Vagina (tissue), 2 donors: Measurements from ENCODE around the gene DGKG. TPM values are rescaled to one million over a fixed set of nuclear protein-coding genes. Genes with fewer than 3 reads are reported as not detected.

Experiments used
- DNase-seq, 2 donors: peaks; one replicate each; pipeline ENCODE4 v3.0.0-alpha.2; 2017; ENCODE audit errors: extremely low spot score in 2 of 2
- H3K27ac ChIP-seq: fragments of 200-600 bp; sonication (generic); one replicate; pipeline ENCODE4 v1.5.1; 2019
- H3K27me3 ChIP-seq: fragments of 200-600 bp; sonication (generic); one replicate; pipeline ENCODE4 v1.5.1; 2019
- H3K36me3 ChIP-seq, 2 donors: fragments of 200-600 bp; sonication (generic); one replicate each; pipeline ENCODE4 v1.5.1; 2017 to 2019
- H3K4me1 ChIP-seq: fragments of 200-600 bp; sonication (generic); one replicate; pipeline ENCODE4 v1.5.1; 2019
- H3K4me3 ChIP-seq, 2 donors: fragments of 200-600 bp; sonication (generic); 1 replicate in 1 of 2; 2 replicates in 1 of 2; pipeline ENCODE4 v1.5.1; 2016 to 2019
- H3K9me3 ChIP-seq: fragments of 200-600 bp; sonication (generic); one replicate; pipeline ENCODE4 v1.5.1; 2019
- CTCF ChIP-seq, 3 experiments: fragments of 450-650 bp in 2 of 3; fragments of 200-600 bp in 1 of 3; sonication (generic) in 1 of 3; IDR thresholded peaks; one replicate each; pipeline ENCODE4 v1.5.1; 2017 to 2019; ENCODE audit warnings: antibody characterized with exemption in 3 of 3, mild to moderate bottlenecking in 2 of 3, moderate library complexity in 2 of 3
- POLR2A ChIP-seq, 2 donors: fragments of 450-650 bp; IDR thresholded peaks; one replicate each; pipeline ENCODE4 v1.6.1; 2017; ENCODE audit warnings: antibody characterized with exemption in 2 of 2, mild to moderate bottlenecking in 2 of 2, moderate library complexity in 2 of 2
- POLR2AphosphoS5 ChIP-seq, 2 donors: sonication (generic); formaldehyde crosslinking; IDR thresholded peaks; one replicate each; pipeline ENCODE4 v1.9.0; 2017; ENCODE audit warnings: antibody characterized with exemption in 2 of 2, mild to moderate bottlenecking in 2 of 2, low read depth in 1 of 2; ENCODE audit not compliant: insufficient read depth in 1 of 2
- intact Hi-C: fragments of 100-400 bp; cut with DNase I; formaldehyde crosslinking; loops from one replicate; pipeline ENCODE4 v1.15.1; 2023
- total RNA-seq: library from RNA; depleted of rRNA; stranded (reverse); fragments of >200 nt; gene quantifications from one replicate; pipeline ENCODE4 v1.2.3, GENCODE V29; 2016

Gene DGKG
- total RNA-seq, 1 donor from 2014 or later: 2.5 TPM

- no peak overlapping the region for H3K27ac ChIP-seq
- DNase-seq: no peak
These were observed 4.2 kb upstream of the DGKG start for GRCh38 chr3:186366206-186366605.

GRCh38 chr3:186365202-186365974 is 3.4 kb upstream of the DGKG start:
- Histone ChIP-seq H3K4me3 (no peak overlapping the region), H3K36me3 (no peaks in the 10 kb centered on the region), H3K27me3 (peaks cover 8% of the 10 kb centered on the region), H3K27ac (no peak overlapping the region), H3K4me1 (peaks cover 9% of the 10 kb centered on the region), H3K9me3 (no peaks in the 10 kb centered on the region)
- intact Hi-C loops: loop anchor here (10.0 kb wide), 1 partner anchor 49 kb away; no protein-coding TSS in a partner anchor
- no peak for TF ChIP-seq POLR2AphosphoS5 (IDR thresholded peaks at IDR 0.05; ENCODE audit: insufficient read depth in 1 of 2, low read depth in 1 of 2)
- no peak for TF ChIP-seq CTCF (IDR thresholded peaks at IDR 0.05)
- no peak for TF ChIP-seq POLR2A (IDR thresholded peaks at IDR 0.05)
- no peak for DNase-seq

More at GRCh38 chr3:186366206-186366605, 4.2 kb upstream of the DGKG start:
- no peak overlapping the region for H3K4me3 ChIP-seq
- H3K36me3 ChIP-seq: no peaks in the 10 kb centered on the region
- H3K27me3 ChIP-seq: peaks cover 8% of the 10 kb centered on the region
- TF ChIP-seq CTCF (IDR thresholded peaks at IDR 0.05): no peak
- intact Hi-C loops: loop anchor here (10.0 kb wide), 1 partner anchor 49 kb away; no protein-coding TSS in a partner anchor
- H3K9me3 ChIP-seq: no peaks in the 10 kb centered on the region
- peaks cover 9% of the 10 kb centered on the region for H3K4me1 ChIP-seq

GRCh38 chr3:186362988-186363387 is 954 bp upstream of the DGKG start:
- Histone ChIP-seq H3K9me3 (no peaks in the 10 kb centered on the region), H3K27ac (no peak overlapping the region), H3K36me3 (no peaks in the 10 kb centered on the region), H3K4me1 (peaks cover 9% of the 10 kb centered on the region), H3K27me3 (peaks cover 8% of the 10 kb centered on the region), H3K4me3 (no peak overlapping the region)
- DNase-seq: peak in 1 of 2 donors; percentile 32
- intact Hi-C loops: loop anchor here (10.0 kb wide), 1 partner anchor 52 kb away; no protein-coding TSS in a partner anchor
- no peak for TF ChIP-seq POLR2AphosphoS5 (IDR thresholded peaks at IDR 0.05; ENCODE audit: insufficient read depth in 1 of 2, low read depth in 1 of 2)
- no peak for TF ChIP-seq POLR2A (IDR thresholded peaks at IDR 0.05)
- TF ChIP-seq CTCF (IDR thresholded peaks at IDR 0.05): no peak

GRCh38 chr3:186362537-186362842 is 456 bp upstream of the DGKG start:
- H3K27ac ChIP-seq: no peak overlapping the region
- H3K27me3 ChIP-seq: peaks cover 8% of the 10 kb centered on the region
- no peak for DNase-seq
- TF ChIP-seq CTCF (IDR thresholded peaks at IDR 0.05) (no peak), POLR2AphosphoS5 (IDR thresholded peaks at IDR 0.05; ENCODE audit: insufficient read depth in 1 of 2, low read depth in 1 of 2) (no peak), POLR2A (IDR thresholded peaks at IDR 0.05) (no peak)
- peak overlapping the region; percentile 40 to 43 for H3K4me3 ChIP-seq
- H3K36me3 ChIP-seq: no peaks in the 10 kb centered on the region
- intact Hi-C loops: loop anchor here (10.0 kb wide), 1 partner anchor 52 kb away; no protein-coding TSS in a partner anchor
- H3K9me3 ChIP-seq: no peaks in the 10 kb centered on the region
- peaks cover 9% of the 10 kb centered on the region for H3K4me1 ChIP-seq

GRCh38 chr3:186361246-186361761 is 730 bp downstream of the DGKG start:
- Histone ChIP-seq H3K27ac (peak overlapping the region; percentile 58), H3K4me3 (peak overlapping the region; percentile 40 to 43), H3K27me3 (peaks cover 8% of the 10 kb centered on the region), H3K36me3 (no peaks in the 10 kb centered on the region), H3K9me3 (no peaks in the 10 kb centered on the region), H3K4me1 (peaks cover 9% of the 10 kb centered on the region)
- DNase-seq: peak in 1 of 2 donors; percentile 79
- TF ChIP-seq POLR2AphosphoS5 (IDR thresholded peaks at IDR 0.05; ENCODE audit: insufficient read depth in 1 of 2, low read depth in 1 of 2) (no peak), POLR2A (IDR thresholded peaks at IDR 0.05) (no peak), CTCF (IDR thresholded peaks at IDR 0.05) (no peak)
- intact Hi-C loops: loop anchor here (10.0 kb wide), 1 partner anchor 53 kb away; no protein-coding TSS in a partner anchor
